HG02798 (cell line): ENCODE data around the gene RAB34.
A peak's percentile ranks its signal among the peaks of the same experiment; 100 is the strongest.
"Not testable (repeated sequence)": the region's sequence is repeated elsewhere in the genome, so short reads cannot be mapped to it uniquely, and the experiment has no call there.

Source experiments
- ATAC-seq: cut with Tn5 transposase; IDR thresholded peaks from one replicate; pipeline ENCODE4 v1.9.1; 2021; ENCODE audit warnings: mild to moderate bottlenecking; ENCODE audit not compliant: unreplicated experiment, poor library complexity

Gene RAB34

DNA sequence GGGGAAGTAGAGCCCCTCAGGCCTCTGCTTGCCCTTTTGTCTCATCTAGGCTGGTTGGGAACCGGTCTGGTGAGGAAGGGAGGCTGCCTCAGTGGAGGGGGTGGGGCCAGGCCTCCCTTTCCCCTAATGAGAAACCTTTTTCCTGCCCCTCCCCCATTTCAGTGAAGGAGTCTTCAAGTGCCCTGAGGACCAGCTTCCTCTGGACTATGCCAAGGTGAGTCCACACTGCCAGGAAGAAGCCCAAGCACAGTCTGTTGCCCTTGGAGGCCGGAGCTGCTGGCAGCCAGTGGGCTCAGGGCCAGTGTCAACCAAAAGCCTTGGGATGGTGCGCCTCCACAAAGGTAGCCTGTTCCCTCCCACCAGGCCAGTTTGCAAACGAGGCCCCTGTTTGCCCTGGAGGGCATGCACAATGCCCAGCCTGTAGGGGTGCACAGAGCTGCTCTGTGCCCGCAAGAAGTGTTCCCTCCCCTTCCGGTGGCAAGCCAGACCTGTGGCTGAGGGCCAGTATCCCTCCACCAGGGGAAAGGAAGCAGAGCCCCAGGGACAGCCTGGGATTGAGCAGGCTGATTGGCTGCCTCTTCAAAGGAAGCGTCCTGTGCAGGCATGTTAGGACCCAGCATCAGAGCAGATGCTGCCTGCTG, 29.5 kb upstream of the RAB34 start:
- no peak for ATAC-seq

DNA sequence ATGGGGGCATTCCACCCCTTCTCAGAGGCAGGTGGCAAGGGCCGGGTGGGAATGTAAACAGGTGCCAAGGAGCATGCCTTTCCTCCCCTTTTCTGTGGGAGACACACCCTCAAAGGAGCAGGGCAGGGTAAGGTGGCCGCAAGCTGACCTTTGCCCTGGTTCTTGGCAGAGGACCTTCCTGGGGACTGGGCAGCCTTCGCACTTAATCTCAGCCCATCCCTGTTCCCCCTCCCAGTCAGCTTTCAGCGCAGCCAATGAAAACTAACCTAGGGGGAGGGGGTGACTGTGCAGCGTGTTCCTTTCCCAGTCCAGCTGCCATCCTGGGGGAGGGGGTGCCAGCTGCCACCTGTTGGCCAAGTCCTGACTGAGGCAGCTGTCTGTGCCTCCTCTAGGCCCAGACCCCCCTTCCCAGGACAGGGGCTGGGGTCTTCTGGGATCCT, 29.0 kb upstream of the RAB34 start:
- ATAC-seq: no peak

DNA sequence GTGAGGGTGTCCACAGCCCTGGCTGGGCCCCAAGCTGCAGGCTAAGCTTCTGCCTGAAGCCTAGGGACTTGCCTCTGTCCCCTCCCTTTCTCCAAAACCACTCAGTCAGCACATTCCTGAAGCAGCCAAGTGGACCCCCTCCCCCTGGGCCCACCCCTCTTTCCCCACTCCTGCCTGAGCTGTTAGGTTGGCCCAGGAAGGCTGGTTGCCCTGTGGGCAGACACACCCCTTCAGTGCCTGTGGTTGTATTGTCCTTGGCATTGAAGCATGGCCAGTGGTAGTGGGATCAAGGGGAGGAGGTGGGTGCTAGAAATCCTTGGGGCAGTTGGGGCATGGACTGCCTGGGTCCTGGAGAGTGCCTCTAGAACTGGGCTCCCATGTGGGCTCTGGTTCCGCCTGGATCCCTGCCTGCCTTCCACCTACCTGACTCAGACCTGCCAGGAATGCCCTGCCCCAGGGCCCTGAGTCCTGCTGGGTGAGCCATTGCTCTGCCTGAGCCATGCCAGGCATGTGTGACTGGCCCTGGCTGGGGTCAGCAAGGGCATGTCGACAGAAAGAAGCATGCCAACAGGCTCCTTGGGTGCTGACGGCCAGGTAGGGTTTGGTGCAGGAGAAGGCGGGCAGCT, 28.2 kb upstream of the RAB34 start:
- ATAC-seq: no peak

DNA sequence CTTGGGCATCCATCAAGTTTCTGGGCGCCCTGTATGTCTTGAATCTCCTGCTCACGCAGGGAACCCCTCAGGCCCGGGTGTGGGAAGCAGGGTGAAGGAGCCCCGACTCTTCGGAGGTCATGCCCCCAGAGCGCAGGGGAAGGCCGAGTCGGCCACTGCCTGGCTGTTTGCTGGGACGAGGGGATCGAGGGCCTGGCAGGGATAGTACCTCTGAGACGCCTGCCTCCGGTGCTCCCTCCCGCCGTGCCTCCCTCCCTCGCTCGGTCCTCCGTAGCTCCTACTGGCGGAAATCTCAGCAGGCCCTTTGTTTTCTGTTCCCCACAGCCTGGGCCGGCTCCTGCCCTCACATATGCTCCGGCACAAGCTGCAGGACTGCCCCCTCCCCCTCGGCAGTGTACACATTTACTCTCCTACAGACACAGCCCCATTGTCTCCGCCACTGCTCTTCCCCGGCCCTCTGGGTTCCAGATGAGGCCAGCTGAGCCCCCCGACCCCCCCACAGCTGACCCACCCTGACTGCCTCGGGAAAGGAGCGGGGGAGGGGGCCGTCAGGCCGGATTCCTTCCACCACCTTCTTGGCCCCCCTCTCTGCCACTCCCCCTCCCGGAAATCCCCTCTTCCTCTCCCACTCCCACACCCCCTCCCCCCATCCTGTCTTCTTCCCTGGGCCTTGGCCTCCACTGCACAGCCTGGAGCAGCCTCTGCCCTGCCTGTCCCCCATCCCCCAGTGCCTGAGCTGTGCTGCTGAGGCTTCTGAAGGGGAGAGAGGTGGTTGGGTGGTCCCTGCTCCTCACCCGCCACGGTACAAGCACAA, 27.5 kb upstream of the RAB34 start:
- no peak for ATAC-seq

DNA sequence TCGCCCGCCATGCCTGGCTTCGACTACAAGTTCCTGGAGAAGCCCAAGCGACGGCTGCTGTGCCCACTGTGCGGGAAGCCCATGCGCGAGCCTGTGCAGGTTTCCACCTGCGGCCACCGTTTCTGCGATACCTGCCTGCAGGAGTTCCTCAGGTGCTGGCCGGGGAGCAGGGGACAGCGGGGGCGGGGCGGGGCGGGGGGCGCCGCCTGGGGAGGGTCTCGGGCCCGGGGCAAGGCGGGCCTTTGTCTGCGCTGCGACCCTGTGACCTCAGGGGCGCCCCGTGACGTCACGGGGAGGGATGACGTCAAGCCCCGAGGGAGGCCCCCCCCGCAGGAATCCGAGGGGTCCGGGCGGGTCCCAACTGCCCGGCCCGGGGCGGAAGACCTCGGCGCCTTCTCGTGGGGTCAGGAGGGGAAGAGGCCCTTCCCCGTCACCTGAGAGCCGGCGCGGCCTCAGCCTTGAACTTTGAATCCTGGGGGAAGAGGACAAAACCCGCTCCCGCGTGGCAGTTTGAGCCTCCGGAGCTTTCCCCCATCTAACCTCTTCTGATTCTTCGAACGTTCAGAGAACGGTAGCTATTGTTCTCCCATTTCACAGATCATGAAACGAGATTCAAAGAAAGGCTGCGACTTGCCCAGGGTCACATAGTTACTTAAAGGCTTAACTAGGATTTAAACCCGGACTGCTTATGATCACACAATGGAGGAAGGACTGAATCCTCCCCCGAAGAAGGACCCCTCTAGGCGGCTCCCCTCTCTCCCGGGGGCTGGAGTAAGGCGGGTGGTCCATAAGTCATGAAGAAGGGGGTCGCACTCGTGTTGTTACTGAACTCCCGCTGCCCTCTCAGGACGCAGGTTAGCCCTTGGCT, 26.7 kb upstream of the RAB34 start:
- peak; percentile 36 for ATAC-seq

DNA sequence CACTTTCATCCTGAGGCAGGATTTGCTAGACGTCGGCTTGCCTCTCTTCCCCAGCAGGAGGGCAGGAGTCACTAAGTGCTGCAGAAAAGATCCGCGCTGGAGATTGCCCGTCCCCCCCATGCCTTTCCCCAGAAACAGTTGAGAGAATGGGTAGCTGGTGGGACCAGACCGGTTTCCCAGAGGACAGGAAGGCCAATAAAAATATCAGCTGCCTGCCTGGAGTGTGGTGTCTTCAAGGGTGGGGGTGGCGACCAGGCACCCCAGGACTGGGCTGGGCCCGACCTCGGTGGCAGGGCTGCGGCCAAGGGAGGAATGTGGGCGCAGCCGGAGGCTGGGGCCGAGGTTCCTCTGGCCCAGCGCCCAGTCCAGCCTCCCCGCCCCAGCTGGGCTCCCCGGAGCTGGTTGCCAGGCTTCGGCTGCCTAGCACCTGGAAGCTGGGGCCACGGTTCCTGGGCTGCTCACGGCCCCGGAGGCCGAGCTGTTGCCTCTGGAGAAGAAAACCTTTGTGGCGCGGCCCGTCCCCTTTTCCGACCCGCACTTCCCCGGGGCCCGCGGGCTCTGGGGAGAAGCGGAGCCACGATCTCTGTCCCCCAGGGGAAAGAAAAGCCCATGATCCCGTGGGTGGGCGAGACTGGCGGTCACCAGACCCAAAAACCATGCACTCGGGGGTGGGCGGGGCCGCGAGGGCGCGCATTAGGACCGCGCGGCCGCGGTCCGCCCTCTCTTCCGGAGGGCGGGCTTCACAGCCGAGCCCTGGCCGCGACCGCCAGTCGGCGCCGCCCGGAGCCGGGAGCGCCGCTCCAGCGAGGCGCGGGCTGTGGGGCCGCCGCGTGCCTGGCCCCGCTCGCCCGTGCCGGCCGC, 25.8 kb upstream of the RAB34 start, which contains the start of gene TRAF4:
TSS of gene TRAF4 (plus strand) at position 769 of the 861 bp plus-strand sequence. CDS start 102 bp downstream, outside the sequence.
- ATAC-seq: peak; percentile 79

DNA sequence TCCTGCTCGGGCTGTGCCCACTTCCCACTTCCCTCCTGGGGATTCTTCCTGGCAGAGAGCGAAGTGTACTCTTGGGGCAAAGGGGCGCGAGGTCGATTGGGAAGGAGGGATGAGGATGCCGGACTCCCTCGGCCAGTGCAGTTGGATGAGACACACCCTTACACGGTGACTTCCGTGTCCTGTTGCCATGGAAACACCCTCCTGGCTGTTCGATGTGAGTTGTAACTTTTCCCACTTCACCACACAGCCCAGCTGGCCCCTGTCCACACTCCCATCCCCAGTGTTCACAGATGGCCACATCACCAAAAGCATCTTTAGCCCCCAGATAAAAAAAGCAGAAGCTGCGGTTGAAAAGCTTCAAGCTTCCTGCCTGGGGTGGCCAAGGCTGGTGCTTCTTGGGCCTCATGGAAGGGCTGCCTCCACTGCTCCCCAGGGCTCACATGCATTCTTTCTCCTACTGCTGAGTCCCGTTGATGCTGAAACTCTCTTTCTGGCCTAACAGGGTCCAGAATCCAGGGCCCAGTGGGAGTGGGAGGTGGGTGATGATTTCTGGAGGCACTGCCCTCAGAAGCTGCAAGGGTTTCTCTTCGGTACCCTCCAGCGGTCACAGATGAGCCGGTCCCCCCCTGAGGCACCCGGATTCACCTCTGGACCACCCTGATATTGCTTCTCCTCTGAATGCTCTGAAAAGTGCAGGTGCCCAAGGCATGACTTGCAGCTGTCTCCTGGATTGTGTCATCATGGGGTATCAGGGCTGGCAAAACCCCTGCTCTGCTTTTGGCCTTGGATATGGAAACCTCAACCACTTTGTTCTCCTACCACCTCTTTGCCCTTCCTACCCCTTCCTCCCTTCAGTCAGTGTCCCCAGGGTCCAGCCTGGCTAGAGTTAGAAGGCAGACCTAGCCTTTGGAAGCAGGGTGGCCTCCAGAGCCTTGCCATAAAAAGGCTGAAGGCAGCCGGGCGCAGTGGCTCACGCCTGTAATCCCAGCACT, 24.0 kb upstream of the RAB34 start:
- no peak for ATAC-seq

DNA sequence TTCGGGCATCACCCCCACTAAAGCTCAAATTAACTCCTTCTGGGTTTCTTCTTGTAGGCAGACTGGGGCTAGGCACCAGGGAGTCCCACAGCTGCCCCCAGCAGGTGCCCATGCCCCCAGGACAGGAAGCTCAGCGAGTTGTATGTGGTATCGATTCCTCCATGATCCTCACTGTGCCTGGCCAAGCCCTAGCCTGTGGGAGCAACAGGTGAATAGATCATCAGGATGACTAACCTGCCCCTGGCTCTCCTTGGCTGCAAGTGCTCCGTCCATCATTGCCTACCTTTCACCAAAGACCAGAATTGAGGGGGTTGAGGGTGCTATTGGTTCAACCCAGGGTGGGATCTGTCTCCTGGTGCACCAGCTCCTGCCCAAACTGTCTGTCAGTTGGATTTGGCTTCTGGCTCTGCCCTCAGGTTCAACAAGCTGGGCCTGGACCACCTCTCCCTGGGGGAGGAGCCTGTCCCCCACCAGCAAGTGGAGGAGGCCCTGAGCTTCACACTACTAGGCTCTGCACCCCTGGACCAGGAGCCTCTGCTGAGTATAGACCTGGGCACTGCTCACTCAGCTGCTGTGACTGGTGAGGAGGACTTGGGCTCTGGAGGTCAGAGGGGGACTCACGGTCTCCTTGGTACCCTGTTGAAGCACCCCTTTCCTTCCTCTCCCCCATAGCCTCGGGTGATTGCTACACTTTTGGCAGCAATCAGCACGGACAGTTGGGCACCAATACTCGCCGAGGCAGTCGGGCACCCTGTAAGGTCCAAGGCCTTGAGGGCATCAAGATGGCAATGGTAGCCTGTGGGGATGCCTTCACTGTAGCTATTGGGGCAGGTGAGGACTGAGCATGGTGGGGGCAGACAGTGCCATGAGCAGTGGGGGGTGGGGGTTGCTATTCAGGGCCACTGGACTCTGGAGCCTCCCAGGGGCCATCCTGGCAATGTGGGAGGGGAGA, 23.0 kb upstream of the RAB34 start:
- ATAC-seq: no peak

DNA sequence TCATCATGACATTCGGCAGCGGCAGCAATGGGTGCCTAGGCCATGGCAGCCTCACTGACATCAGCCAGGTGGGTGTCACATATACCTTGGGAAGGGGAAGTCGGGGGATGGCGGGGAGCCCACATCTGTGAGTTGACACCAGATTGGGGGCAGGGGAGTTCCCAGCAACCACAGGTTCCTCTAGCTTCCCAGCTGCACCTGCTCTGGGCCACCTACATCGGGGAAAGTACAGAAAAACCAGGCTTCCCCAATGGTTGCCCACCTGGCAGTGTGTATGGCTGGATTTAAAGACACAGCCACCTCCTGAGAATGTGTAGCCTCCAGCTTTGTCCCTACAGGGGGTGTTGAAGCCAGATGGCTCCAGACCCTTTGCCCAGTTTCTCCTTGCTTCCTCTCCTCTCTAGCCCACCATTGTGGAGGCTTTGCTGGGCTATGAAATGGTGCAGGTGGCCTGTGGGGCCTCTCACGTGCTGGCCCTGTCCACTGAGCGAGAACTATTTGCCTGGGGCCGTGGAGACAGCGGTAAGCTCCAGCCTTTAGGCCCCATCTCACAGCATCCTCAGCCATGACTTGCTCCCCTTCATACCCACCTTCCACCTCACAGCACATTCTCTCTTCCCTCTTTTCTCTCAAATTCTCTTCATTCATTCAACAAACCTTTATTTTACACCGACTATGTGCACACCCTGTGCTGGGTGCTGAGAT, 21.2 kb upstream of the RAB34 start:
- ATAC-seq: peak; percentile 33

DNA sequence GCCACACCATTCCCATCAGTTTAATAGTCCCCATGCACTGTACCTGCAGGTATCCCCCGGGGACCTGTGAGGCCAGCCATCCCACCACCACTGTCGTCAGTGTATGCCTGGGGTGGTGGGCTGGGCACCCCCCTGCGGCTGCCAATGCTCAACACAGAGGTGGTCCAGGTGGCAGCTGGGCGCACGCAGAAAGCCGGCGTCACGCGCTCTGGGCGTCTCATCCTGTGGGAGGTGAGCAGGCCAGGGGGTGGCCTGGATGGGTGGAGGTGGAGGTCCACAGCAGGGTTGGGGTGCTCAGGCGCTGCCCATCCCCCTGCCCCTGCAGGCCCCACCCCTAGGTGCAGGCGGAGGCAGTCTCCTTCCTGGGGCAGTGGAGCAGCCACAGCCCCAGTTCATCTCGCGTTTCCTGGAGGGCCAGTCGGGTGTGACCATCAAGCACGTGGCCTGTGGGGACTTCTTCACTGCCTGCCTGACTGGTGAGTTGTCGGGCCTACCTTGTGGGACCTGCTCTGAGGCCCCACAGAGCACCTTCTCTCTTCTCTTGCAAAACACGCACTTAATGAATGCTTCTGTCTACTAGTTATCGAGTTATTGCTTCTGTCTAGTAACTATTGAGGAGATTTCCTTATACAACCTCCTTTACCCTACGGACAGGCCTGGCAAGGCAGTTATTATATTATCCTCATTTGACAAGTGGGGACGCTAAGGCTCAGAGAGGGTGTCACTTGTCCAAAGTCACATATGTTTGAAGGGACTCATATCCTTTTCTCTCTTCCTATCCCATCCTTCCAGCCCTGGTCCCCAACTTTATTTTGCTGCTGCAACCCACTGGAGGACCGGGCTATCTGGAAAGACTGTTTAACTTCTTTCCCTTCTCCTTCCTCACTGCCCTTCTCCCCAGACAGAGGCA, 20.4 kb upstream of the RAB34 start:
- peak; percentile 58 for ATAC-seq

DNA sequence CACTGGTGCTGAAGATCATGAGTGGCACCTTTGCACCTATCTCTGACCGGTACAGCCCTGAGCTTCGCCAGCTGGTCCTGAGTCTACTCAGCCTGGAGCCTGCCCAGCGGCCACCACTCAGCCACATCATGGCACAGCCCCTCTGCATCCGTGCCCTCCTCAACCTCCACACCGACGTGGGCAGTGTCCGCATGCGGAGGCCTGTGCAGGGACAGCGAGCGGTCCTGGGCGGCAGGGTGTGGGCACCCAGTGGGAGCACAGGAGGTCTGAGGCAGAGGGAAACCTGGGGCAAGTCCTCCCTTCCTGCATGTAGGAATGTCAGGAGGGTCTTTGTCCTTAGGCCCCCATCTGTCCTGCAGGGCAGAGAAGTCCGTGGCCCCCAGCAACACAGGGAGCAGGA, 19.6 kb upstream of the RAB34 start:
- no peak for ATAC-seq

DNA sequence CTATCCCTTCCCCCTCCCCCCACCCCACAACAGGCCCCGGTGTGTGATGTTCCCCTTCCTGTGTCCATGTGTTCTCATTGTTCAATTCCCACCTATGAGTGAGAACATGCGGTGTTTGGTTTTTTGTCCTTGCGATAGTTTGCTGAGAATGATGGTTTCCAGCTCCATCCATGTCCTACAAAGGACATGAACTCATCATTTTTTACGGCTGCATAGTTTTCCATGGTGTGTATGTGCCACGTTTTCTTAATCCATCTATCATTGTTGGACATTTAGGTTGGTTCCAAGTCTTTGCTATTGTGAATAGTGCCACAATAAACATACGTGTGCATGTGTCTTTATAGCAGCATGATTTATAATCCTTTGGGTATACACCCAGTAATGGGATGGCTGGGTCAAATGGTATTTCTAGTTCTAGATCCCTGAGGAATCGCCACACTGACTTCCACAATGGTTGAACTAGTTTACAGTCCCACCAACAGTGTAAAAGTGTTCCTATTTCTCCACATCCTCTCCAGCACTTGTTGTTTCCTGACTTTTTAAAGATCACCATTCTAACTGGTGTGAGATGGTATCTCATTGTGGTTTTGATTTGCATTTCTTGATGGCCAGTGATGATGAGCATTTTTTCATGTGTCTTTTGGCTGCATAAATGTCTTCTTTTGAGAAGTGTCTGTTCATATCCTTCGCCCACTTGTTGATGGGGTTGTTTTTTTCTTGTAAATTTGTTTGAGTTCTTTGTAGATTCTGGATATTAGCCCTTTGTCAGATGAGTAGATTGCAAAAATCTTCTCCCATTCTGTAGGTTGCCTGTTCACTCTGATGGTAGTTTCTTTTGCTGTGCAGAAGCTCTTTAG, 18.5 kb upstream of the RAB34 start:
- not testable (repeated sequence) for ATAC-seq

DNA sequence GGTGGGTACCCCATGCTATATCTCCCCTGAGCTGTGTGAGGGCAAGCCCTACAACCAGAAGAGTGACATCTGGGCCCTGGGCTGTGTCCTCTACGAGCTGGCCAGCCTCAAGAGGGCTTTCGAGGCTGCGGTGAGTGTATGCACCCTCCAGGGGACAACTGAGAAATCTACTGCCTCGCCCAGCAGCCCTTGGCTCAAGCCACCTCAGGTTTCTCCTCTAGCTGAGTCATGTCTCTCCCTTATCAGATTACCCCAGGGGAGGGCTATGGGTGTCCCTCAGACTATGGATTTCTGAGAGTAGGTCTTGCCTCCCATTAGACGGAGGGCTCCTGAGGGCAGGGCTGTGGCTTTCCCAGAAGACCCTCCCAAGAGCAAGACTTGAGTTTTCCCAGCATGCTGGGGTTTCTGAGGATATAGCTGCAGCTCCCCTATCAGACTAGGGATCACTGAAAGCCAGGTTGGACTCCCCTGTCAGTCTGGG, 17.6 kb upstream of the RAB34 start:
- no peak for ATAC-seq

DNA sequence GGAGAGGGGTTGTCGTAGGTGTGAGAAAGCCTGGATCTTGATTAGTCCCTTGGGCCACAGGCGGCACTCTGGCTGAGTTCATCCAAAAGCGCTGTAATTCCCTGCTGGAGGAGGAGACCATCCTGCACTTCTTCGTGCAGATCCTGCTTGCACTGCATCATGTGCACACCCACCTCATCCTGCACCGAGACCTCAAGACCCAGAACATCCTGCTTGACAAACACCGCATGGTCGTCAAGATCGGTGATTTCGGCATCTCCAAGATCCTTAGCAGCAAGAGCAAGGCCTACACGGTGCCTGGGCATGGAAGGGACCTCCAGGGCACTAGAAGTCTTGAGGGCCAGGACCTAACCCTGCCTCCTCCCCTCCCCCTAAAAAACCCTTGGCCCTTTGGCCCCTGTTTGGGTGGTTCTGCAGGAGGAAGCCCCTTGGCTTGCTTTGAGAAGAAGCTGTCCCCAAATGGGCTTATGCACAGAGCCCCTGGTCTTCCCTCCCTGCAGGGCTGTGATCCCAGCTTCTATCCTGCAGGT, 17.1 kb upstream of the RAB34 start:
- no peak for ATAC-seq
